Right atrium auricular region (tissue), 2 donors: ENCODE results near the gene KCNF1. TPM values are rescaled to one million over a fixed set of nuclear protein-coding genes. Genes with fewer than 3 reads are reported as not detected.

Source experiments
- DNase-seq: peaks from one replicate; pipeline ENCODE4 v3.0.0-alpha.2; 2019; ENCODE audit warnings: low spot score
- H3K27ac ChIP-seq, 2 donors: fragments of 200-600 bp; sonication (generic); 1 replicate in 1 of 2; 2 replicates in 1 of 2; pipeline ENCODE4 v1.5.1; 2016 to 2019
- H3K27me3 ChIP-seq, 2 donors: fragments of 200-600 bp; sonication (generic); one replicate each; pipeline versions ENCODE4 v1.5.1 to v1.6.0; 2017 to 2019
- H3K36me3 ChIP-seq: fragments of 200-600 bp; sonication (generic); one replicate; pipeline ENCODE4 v1.5.1; 2016
- H3K4me1 ChIP-seq, 2 donors: fragments of 200-600 bp; sonication (generic); one replicate each; pipeline versions ENCODE4 v1.5.1 to v1.6.0; 2017 to 2019
- H3K4me3 ChIP-seq, 2 donors: fragments of 200-600 bp; sonication (generic); 1 replicate in 1 of 2; 2 replicates in 1 of 2; pipeline ENCODE4 v1.5.1; 2017 to 2019; ENCODE audit warnings: mild to moderate bottlenecking in 1 of 2, moderate library complexity in 1 of 2
- H3K9me3 ChIP-seq, 2 donors: fragments of 200-600 bp; sonication (generic); one replicate each; pipeline ENCODE4 v1.5.1; 2019
- total RNA-seq, 2 donors: library from RNA; depleted of rRNA; stranded (reverse); fragments of >200 nt; gene quantifications; one replicate each; pipeline ENCODE4 v1.1.0, GENCODE V29; 2016
- TF ChIP-seq, protein P1 (sequence below), 2 donors: fragments of 200-600 bp; sonication (generic); IDR thresholded peaks; one replicate each; pipeline ENCODE4 v1.5.1; 2019; ENCODE audit warnings: antibody characterized with exemption in 2 of 2

Gene KCNF1
- total RNA-seq, 2 donors from 2014 or later, result 0.30 to 0.94 TPM

DNA sequence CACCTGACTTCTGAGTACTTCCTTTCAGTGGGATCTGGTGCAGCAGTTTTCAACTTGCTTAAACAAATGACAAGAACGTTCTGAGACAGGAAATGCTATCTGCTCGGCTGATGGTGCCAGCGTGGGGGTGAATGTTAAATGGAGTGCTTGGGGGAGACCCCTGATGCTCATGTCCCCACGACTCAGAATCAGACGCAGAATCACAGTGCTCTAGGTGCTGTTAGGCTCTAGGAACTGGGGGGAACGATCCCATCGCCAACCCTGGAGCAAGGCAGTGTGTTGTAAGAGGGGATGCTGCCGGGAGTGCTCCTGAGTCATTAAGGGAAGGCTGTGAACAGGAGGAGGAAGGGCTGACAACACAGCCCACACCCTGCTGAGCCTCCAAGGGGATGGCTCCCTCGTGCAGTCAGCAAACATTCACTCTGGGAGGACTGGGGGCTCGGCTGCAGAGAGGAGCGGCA is 34.1 kb upstream of the KCNF1 start:
- Histone ChIP-seq H3K27me3 (no peaks in the 10 kb centered on the region), H3K9me3 (no peaks in the 10 kb centered on the region), H3K36me3 (peaks cover 5% of the 10 kb centered on the region), H3K27ac (peak overlapping the region; percentile 71 to 94), H3K4me1 (peaks cover 0 to 38% of the 10 kb centered on the region in 2 donors), H3K4me3 (no peak overlapping the region)
- no peak for DNase-seq
- TF ChIP-seq, protein P1, sequence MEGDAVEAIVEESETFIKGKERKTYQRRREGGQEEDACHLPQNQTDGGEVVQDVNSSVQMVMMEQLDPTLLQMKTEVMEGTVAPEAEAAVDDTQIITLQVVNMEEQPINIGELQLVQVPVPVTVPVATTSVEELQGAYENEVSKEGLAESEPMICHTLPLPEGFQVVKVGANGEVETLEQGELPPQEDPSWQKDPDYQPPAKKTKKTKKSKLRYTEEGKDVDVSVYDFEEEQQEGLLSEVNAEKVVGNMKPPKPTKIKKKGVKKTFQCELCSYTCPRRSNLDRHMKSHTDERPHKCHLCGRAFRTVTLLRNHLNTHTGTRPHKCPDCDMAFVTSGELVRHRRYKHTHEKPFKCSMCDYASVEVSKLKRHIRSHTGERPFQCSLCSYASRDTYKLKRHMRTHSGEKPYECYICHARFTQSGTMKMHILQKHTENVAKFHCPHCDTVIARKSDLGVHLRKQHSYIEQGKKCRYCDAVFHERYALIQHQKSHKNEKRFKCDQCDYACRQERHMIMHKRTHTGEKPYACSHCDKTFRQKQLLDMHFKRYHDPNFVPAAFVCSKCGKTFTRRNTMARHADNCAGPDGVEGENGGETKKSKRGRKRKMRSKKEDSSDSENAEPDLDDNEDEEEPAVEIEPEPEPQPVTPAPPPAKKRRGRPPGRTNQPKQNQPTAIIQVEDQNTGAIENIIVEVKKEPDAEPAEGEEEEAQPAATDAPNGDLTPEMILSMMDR (IDR thresholded peaks at IDR 0.05), result no peak

DNA sequence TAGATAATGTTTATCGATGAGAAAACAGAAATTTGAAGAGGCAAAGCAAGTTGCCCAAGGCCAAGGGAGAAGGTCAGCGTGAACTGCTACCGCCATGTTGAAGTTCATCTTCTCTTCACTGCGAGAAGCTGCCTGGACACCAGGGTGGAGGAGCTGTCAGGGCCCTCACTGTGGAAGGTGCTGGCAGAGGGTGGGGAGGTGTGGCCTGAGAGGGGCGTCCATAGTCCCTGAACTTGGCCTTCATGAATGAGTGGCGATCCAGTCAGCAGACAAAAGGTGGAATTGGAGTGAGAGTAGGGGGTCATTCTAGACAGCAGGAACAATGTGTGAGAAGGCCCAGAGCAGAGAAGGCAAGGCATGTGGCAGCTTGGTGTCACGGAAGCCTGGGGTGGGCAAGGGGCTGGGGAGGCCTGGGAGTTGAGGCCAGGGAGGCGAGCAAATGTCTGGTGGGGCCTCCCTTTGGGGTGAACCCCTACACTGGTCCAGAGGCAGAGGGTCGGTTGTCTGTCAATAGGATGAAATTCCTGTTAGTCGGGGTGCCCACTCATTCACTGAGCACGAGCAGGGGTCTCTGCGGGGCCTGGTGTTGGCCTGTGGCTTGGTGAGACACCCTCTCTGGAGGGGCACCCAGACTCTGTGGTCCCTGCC is 33.3 kb upstream of the KCNF1 start:
- H3K27me3 ChIP-seq, result no peaks in the 10 kb centered on the region
- peaks cover 0 to 44% of the 10 kb centered on the region in 2 donors for H3K4me1 ChIP-seq
- peak overlapping the region; percentile 71 to 94 for H3K27ac ChIP-seq
- no peaks in the 10 kb centered on the region for H3K9me3 ChIP-seq
- no peak for DNase-seq
- TF ChIP-seq, protein P1 (IDR thresholded peaks at IDR 0.05), result no peak
- H3K4me3 ChIP-seq, result no peak overlapping the region
- peaks cover 5% of the 10 kb centered on the region for H3K36me3 ChIP-seq

DNA sequence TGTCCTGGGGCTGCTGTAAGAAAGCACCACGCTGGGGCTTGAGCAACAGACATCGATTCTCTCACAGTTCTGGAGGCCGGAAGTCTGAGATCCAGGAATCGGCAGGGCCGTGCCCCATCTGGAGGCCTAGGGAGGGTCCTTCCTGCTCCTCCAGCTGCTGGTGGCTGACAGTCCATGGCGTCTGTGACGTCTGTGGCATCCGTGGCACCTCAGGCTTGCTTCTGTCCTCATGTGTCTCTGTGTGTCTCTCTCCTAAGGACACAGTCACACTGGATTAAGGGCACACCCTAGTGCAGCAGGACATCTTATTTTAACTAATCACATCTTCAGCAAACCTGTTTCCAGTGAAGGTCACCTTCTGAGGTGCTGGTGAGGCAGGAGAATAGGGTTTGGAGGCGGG is 32.6 kb upstream of the KCNF1 start:
- Histone ChIP-seq H3K4me3 (no peak overlapping the region), H3K27ac (peak overlapping the region; percentile 71 to 94), H3K36me3 (peaks cover 5% of the 10 kb centered on the region), H3K27me3 (no peaks in the 10 kb centered on the region), H3K4me1 (peaks cover 0 to 52% of the 10 kb centered on the region in 2 donors), H3K9me3 (no peaks in the 10 kb centered on the region)
- DNase-seq, result no peak
- TF ChIP-seq, protein P1 (IDR thresholded peaks at IDR 0.05), result no peak

DNA sequence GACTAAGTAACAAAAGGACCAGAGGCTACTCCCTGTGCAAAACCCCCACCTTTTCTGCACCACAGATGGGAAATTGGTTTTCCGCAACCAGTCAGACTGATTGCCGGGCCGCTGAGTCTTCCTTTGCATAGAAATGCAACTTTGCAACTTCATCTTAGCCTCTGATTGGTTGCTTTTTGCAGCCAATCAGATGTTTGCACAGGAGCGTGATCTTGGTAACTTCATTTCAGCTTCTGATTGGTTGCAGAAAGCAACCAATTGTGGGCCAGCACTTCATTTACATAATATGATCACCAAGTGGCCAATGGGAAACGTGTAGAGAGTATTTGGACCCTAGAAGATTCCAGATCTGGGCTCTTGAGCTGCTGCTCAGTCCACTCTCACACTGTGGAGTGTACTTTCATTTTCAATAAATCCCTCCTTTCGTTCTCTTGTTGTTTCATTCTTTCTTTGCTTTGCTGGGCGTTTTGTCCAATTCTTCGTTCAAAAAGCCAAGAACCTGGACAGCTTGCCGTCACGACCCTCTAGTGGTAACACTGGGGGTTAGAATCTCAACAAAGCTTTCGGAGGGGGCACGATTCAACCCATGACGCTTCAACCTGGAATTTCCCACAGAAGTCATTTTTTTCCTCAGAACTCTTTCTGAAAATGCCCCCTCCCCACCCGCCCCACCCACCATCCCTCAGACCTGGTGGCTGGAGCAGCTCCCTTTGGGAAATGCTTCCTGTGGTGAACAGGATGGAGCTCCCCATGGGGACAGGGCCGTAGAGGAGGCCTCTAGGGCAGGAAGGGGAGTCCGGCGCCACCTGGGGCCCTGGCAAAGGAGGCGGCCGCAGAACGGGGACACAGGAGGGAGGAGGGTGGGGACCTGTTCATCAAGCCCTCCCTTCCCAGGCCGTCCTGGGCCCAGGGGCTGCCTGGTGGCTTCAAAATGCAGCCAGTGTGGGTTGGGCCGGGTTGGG is 31.8 kb upstream of the KCNF1 start:
- DNase-seq, result no peak
- Histone ChIP-seq H3K4me3 (no peak overlapping the region), H3K4me1 (peaks cover 0 to 53% of the 10 kb centered on the region in 2 donors), H3K36me3 (peaks cover 5% of the 10 kb centered on the region), H3K9me3 (no peaks in the 10 kb centered on the region), H3K27ac (peak overlapping the region; percentile 71 to 94), H3K27me3 (no peaks in the 10 kb centered on the region)
- TF ChIP-seq, protein P1 (IDR thresholded peaks at IDR 0.05), result no peak

DNA sequence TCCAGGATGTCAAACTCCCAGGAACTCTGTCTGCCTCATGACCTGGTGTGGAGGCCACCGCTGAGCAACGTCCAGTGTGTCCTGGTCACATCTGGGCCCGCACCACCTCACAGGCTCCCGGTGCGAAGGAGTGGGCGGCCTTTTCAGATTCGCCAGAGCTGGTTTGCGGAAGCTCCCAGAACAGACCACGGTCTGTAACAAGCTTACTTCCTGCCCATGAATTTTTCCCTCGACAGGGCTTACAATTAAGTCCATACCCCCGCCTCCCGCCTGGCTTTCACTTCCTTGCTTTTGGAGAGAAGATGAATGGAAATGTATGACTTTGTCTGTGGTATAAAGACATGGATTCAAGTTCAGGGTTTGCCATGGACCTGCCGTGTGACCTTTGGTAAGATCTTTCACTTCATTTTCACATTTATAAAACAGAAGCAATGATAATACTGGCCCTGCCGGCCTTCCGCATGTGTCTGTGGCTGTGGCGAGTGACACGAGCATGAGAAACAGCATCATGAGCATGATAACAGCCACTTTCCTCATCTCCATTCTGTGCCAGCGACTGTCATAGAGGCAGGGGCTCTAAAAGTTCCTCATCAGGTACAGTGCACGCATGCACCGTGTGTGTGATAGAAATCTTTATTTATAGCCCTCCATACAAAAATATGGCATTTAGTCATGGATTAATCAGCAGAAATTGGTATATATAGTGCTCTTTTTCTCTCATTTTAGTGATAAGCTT is 31.0 kb upstream of the KCNF1 start:
- peak overlapping the region; percentile 42 to 94 for H3K27ac ChIP-seq
- no peaks in the 10 kb centered on the region for H3K27me3 ChIP-seq
- peaks cover 0 to 47% of the 10 kb centered on the region in 2 donors for H3K4me1 ChIP-seq
- no peaks in the 10 kb centered on the region for H3K9me3 ChIP-seq
- H3K4me3 ChIP-seq, result no peak overlapping the region
- TF ChIP-seq, protein P1 (IDR thresholded peaks at IDR 0.05), result no peak
- H3K36me3 ChIP-seq, result peaks cover 5% of the 10 kb centered on the region
- DNase-seq, result no peak
